Erythroblast (primary cell): ENCODE measurements around the gene NPY2R.

Experiments used
- GATA1 ChIP-seq: IDR thresholded peaks from 2 replicates; pipeline ENCODE4 v1.6.1; 2011; ENCODE audit warnings: low read depth, mild to moderate bottlenecking, control low read depth, low read length, moderate library complexity
- POLR2A ChIP-seq: IDR thresholded peaks from 2 replicates; pipeline ENCODE4 v1.6.1; 2011; ENCODE audit warnings: mild to moderate bottlenecking, low read length

GRCh38 chr4:155197757-155198156 lies 10.7 kb upstream of the NPY2R start:
- TF ChIP-seq POLR2A (no peak), GATA1 (no peak)
